Measurements from ENCODE around the gene WDFY4.

WDFY4 gene

DNA sequence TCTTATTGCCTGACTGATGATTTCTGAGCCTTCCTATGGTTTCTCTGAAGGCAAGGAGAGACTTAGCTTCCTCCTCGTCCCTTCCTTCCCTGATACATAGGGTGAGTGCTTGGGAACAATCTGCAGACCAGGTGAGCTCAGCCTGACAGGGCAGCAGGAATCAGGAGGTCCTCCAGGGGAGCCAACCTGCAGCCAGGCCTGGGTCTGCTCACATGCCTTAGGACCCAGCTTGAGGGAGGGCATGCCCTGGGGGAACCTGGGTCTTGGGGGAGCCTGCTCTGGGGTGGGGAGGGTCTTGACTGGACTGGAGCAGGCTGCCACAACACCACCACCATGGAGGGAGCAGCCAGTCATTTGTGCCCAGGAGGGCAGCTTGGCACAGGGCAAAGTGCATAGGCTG is 197.3 kb downstream of the WDFY4 start:
- Histone ChIP-seq H3K36me3 (ENCODE audit: control insufficient read depth, insufficient read depth, low read length) (no peaks in the 10 kb centered on the region), H3K9ac (no peak overlapping the region)
- TF ChIP-seq, protein P1, sequence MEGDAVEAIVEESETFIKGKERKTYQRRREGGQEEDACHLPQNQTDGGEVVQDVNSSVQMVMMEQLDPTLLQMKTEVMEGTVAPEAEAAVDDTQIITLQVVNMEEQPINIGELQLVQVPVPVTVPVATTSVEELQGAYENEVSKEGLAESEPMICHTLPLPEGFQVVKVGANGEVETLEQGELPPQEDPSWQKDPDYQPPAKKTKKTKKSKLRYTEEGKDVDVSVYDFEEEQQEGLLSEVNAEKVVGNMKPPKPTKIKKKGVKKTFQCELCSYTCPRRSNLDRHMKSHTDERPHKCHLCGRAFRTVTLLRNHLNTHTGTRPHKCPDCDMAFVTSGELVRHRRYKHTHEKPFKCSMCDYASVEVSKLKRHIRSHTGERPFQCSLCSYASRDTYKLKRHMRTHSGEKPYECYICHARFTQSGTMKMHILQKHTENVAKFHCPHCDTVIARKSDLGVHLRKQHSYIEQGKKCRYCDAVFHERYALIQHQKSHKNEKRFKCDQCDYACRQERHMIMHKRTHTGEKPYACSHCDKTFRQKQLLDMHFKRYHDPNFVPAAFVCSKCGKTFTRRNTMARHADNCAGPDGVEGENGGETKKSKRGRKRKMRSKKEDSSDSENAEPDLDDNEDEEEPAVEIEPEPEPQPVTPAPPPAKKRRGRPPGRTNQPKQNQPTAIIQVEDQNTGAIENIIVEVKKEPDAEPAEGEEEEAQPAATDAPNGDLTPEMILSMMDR (IDR thresholded peaks at IDR 0.05), result no peak

DNA sequence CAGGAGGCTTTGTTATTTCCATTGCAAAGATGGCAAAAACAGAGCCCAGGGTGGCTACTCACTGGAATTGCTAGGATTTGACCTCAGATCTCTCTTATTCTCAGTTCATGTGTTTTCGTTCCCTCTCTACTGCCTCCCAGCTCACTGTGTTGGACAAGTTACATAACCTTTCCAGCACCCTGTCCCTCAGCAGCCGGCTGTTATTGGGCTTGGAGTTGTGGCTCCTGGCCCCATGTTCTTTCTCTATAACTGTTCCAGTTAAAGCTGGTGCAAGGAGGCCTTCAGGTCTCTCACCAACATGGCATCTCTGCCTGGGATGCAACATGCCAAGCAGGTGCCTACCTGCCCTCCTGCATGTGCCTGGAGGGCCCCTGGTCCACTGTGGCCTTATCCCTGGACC is 198.2 kb downstream of the WDFY4 start:
- Histone ChIP-seq H3K27ac (no peak overlapping the region), H3K4me1 (no peaks in the 10 kb centered on the region), H3K4me2 (ENCODE audit: low read length) (no peak overlapping the region), H3K79me2 (no peaks in the 10 kb centered on the region), H3K9me3 (ENCODE audit: control insufficient read depth, low read length) (no peaks in the 10 kb centered on the region), H2AFZ (no peak overlapping the region), H3K4me3 (ENCODE audit: low read depth, low read length) (no peak overlapping the region), H3K9ac (no peak overlapping the region), H3K27me3 (ENCODE audit: control insufficient read depth, insufficient read depth, low read length) (no peaks in the 10 kb centered on the region), H3K36me3 (ENCODE audit: control insufficient read depth, insufficient read depth, low read length) (no peaks in the 10 kb centered on the region)
- TF ChIP-seq, protein P1 (IDR thresholded peaks at IDR 0.05), result no peak

More for the DNA sequence above, 197.3 kb downstream of the WDFY4 start:
- Histone ChIP-seq H3K4me3 (ENCODE audit: low read depth, low read length) (no peak overlapping the region), H3K9me3 (ENCODE audit: control insufficient read depth, low read length) (no peaks in the 10 kb centered on the region), H2AFZ (no peak overlapping the region), H3K79me2 (no peaks in the 10 kb centered on the region), H3K4me2 (ENCODE audit: low read length) (no peak overlapping the region), H3K4me1 (no peaks in the 10 kb centered on the region), H3K27me3 (ENCODE audit: control insufficient read depth, insufficient read depth, low read length) (no peaks in the 10 kb centered on the region), H3K27ac (no peak overlapping the region)

DNA sequence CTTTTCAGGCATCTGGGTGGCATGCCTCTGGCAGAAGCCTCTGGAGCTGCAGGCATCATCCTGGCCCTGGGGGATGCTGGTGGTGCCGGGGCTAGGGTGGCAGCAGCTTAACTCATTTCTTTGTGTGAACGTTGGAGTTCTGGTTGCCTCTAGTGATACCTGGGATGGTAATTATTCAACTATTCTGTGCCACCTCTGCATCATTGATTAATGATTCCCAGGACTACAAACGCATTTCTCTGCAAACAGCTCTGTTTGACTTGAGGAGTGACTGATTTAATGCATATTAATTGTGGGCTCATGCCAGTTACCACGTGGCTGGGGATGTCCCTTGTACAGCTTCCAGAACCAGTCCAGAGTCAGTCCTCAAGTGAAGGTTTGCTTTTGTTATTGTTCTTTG is 199.0 kb downstream of the WDFY4 start:
- Histone ChIP-seq H3K4me1 (no peaks in the 10 kb centered on the region), H3K27me3 (ENCODE audit: control insufficient read depth, insufficient read depth, low read length) (no peaks in the 10 kb centered on the region), H3K36me3 (ENCODE audit: control insufficient read depth, insufficient read depth, low read length) (no peaks in the 10 kb centered on the region), H2AFZ (no peak overlapping the region), H3K4me3 (ENCODE audit: low read depth, low read length) (no peak overlapping the region), H3K27ac (no peak overlapping the region), H3K4me2 (ENCODE audit: low read length) (no peak overlapping the region), H3K9me3 (ENCODE audit: control insufficient read depth, low read length) (no peaks in the 10 kb centered on the region), H3K79me2 (no peaks in the 10 kb centered on the region), H3K9ac (no peak overlapping the region)
- TF ChIP-seq, protein P1 (IDR thresholded peaks at IDR 0.05), result no peak

DNA sequence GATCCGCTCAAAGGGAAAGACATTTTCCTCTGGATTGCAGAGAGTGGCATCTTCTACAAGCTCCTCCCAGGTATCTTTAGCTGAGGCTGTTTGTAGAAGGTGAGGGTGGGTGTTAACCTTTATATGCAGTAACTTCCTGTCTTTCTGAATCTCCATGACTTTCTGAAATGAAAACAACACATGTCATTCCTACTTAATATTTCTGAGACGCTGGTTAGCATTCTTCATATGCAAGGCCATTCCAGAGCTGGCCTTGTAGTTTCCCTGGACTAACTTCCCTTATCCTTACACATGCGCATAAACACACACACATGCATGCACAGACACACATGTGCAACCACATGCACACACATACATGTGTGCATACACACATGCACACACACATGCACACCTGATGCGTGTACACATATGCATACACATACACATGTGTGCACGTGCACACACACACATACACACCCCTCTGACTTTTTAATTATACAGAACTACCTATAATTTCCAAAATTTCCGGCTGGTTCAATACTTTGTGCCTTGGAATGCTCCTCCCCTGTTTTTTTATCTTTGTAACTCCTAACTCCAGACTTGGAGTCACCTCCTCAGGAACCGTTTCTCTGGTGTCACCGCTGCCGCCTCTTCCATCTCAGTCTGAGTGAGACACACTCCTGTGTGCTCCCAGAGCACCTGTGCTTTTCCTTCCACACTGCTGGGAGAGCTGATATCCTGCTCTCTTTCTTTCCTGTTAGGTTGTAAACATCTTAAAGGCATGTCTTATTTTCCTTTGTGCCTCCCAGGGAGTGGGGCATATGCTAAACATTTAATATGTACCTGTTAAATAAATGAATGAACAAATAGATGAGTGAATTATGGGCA is 199.7 kb downstream of the WDFY4 start:
- no peaks in the 10 kb centered on the region for H3K36me3 ChIP-seq (ENCODE audit: control insufficient read depth, insufficient read depth, low read length)
- no peak overlapping the region for H3K9ac ChIP-seq
- H3K4me2 ChIP-seq (ENCODE audit: low read length), result no peak overlapping the region
- no peak overlapping the region for H3K4me3 ChIP-seq (ENCODE audit: low read depth, low read length)
- TF ChIP-seq, protein P1 (IDR thresholded peaks at IDR 0.05), result no peak
- H3K79me2 ChIP-seq, result no peaks in the 10 kb centered on the region
- no peaks in the 10 kb centered on the region for H3K4me1 ChIP-seq
- no peak overlapping the region for H3K27ac ChIP-seq
- H2AFZ ChIP-seq, result no peak overlapping the region
- H3K9me3 ChIP-seq (ENCODE audit: control insufficient read depth, low read length), result no peaks in the 10 kb centered on the region
- H3K27me3 ChIP-seq (ENCODE audit: control insufficient read depth, insufficient read depth, low read length), result no peaks in the 10 kb centered on the region

DNA sequence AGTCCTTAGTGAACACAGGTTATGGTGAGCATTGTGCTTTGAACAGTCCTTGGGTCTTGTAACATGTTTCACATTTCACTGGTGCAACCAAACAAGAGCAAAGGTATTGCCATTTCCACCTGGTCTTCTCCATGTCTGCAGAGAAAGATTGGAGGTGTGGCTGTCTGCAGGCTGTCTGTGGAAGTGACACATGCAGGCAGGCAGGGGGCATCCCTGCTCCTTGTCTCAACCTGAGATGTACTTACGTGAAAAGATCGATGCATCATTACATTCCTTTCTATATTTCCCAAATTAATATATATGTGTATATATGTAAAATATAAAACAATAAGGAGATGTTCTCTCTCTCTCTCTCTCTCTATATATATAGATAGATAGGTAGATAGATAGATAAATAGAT is 200.7 kb downstream of the WDFY4 start:
- TF ChIP-seq, protein P1 (IDR thresholded peaks at IDR 0.05), result peak; percentile 15
- Histone ChIP-seq H3K36me3 (ENCODE audit: control insufficient read depth, insufficient read depth, low read length) (no peaks in the 10 kb centered on the region), H3K9me3 (ENCODE audit: control insufficient read depth, low read length) (no peaks in the 10 kb centered on the region), H3K4me3 (ENCODE audit: low read depth, low read length) (no peak overlapping the region), H2AFZ (no peak overlapping the region), H3K4me2 (ENCODE audit: low read length) (no peak overlapping the region), H3K9ac (no peak overlapping the region), H3K4me1 (no peaks in the 10 kb centered on the region), H3K79me2 (no peaks in the 10 kb centered on the region), H3K27me3 (ENCODE audit: control insufficient read depth, insufficient read depth, low read length) (no peaks in the 10 kb centered on the region), H3K27ac (no peak overlapping the region)
